Measurements from ENCODE around the gene ABCA7. TPM values are rescaled to one million over a fixed set of nuclear protein-coding genes. Genes with fewer than 3 reads are reported as not detected.

ABCA7 gene
- total and polyA plus RNA-seq, 2 of the 13 experiments (the other 11 are each of a cell fraction or from before 2014, with no cell fraction given), result 4.4 to 32.4 TPM

- TF ChIP-seq TBP (CRISPR knock-in tag; IDR thresholded peaks at IDR 0.05) (no peak), PTBP1 (IDR thresholded peaks at IDR 0.05; ENCODE audit: low read depth, low read length, poor library complexity, severe bottlenecking) (no peak), ZNF709 (CRISPR knock-in tag; IDR thresholded peaks at IDR 0.05) (no peak), ESRRA (CRISPR knock-in tag; IDR thresholded peaks at IDR 0.05; ENCODE audit: low read depth) (no peak), ZNF224 (CRISPR knock-in tag; IDR thresholded peaks at IDR 0.05) (no peak), SATB2 (CRISPR knock-in tag; IDR thresholded peaks at IDR 0.05) (no peak), SMARCE1 (IDR thresholded peaks at IDR 0.05; ENCODE audit: borderline replicate concordance) (no peak), SMAD1 (CRISPR knock-in tag; IDR thresholded peaks at IDR 0.05; ENCODE audit: borderline replicate concordance, low read depth) (no peak), HNF4A (CRISPR knock-in tag; IDR thresholded peaks at IDR 0.05) (no peak), TERF1 (CRISPR knock-in tag; IDR thresholded peaks at IDR 0.05) (no peak), BHLHE40 (IDR thresholded peaks at IDR 0.05; ENCODE audit: low read length) (0 out of 2 replicates have a peak, but pooled peaks have one; percentile 16), ZSCAN25 (CRISPR knock-in tag; IDR thresholded peaks at IDR 0.05) (0 out of 2 replicates have a peak, but pooled peaks have one; percentile 30), ZNF776 (CRISPR knock-in tag; IDR thresholded peaks at IDR 0.05) (no peak), ZNF883 (CRISPR knock-in tag; IDR thresholded peaks at IDR 0.05; ENCODE audit: not compliant biosample characterization) (no peak), GZF1 (CRISPR knock-in tag; IDR thresholded peaks at IDR 0.05) (no peak), PCBP2 (optimal IDR thresholded peaks at IDR 0.05; ENCODE audit: low read depth, low read length, poor library complexity, severe bottlenecking) (no peak), MTF2 (CRISPR knock-in tag; IDR thresholded peaks at IDR 0.05; ENCODE audit: borderline replicate concordance) (no peak), ATF4 (CRISPR knock-in tag; IDR thresholded peaks at IDR 0.05) (no peak), ZNF256 (CRISPR knock-in tag; conservative IDR thresholded peaks at IDR 0.05) (no peak), ZMYM4 (CRISPR knock-in tag; IDR thresholded peaks at IDR 0.05) (no peak), MAX (IDR thresholded peaks at IDR 0.05) (no peak), ZNF17 (CRISPR knock-in tag; IDR thresholded peaks at IDR 0.05) (no peak), SNAPC4 (CRISPR knock-in tag; IDR thresholded peaks at IDR 0.05) (no peak), ZSCAN22 (CRISPR knock-in tag; IDR thresholded peaks at IDR 0.05) (no peak), SAFB2 (CRISPR knock-in tag; IDR thresholded peaks at IDR 0.05; ENCODE audit: borderline replicate concordance, low read depth) (no peak)
Observed at GRCh38 chr19:1001538-1002166, 38.3 kb upstream of the ABCA7 start (continued).

All from HepG2 (cell line).